ENCODE results near the gene RECQL5.
A peak's percentile ranks its signal among the peaks of the same experiment; 100 is the strongest.

The RECQL5 gene

DNA sequence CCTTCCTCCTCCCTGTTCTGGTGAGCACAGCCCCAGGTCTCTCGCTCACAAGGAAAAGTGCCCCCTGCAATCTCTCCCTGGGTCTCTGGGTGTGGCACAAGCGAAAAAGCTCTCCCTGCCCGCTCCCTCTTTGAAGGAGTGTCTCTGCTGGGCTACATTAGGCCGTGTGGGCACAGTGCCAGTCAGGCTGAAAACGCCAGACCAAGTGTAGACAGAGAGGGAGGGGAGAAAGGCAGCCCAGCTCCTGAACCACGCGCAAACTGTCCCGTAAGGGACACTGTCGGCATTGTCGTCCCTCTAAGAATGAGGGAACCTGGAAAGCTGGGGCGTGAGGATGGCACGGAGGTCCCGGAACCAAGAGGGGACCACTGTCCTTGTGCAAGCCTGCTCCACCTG is 29.8 kb downstream of the RECQL5 start:
- in situ Hi-C loops (cut with MboI; ENCODE audit: low sequenced_read_pairs, unreplicated experiment) = no loop called here
- TF ChIP-seq, protein P1, sequence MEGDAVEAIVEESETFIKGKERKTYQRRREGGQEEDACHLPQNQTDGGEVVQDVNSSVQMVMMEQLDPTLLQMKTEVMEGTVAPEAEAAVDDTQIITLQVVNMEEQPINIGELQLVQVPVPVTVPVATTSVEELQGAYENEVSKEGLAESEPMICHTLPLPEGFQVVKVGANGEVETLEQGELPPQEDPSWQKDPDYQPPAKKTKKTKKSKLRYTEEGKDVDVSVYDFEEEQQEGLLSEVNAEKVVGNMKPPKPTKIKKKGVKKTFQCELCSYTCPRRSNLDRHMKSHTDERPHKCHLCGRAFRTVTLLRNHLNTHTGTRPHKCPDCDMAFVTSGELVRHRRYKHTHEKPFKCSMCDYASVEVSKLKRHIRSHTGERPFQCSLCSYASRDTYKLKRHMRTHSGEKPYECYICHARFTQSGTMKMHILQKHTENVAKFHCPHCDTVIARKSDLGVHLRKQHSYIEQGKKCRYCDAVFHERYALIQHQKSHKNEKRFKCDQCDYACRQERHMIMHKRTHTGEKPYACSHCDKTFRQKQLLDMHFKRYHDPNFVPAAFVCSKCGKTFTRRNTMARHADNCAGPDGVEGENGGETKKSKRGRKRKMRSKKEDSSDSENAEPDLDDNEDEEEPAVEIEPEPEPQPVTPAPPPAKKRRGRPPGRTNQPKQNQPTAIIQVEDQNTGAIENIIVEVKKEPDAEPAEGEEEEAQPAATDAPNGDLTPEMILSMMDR (IDR thresholded peaks at IDR 0.05; ENCODE audit: borderline replicate concordance, control extremely low read depth, extremely low read depth, insufficient read depth, missing control alignments) = no peak
- no peak for DNase-seq (ENCODE audit: low spot score)

DNA sequence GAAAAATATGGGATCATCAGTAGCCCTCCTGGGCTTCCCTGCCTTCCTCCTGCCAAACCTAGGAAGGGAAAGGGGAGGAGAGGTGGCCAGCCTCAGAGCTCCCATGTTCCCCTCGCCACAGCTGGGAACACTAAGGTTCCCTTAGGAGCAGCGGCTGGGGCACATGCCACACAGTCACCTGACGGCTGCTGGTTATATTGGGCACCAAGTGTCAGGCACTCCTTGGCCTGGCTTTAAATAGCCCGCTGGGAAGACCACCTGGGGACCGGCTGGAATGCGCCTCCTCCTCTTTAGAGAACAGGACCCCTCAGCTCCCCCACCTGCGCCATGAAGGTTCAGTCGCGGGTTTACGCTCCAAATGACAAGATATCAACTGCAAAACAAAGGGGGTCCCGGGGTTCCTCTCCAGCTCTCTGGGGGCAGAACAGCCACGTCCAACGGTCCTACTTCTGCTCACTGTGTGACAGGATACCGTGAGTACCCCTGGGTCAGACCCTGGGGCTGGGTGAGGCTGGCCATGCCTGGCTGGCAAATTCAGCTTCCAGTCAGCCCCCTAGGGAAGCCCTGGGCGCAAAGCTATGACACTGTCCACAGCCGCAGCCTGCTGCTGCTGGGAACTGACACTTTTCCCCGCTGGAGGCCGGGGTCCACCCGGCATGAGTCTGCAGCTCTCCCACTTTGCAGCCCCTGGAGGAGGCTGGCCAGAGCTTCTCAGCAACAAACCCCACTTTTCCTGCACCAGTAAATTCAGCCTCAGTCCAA is 30.4 kb downstream of the RECQL5 start:
- TF ChIP-seq, protein P1 (IDR thresholded peaks at IDR 0.05; ENCODE audit: borderline replicate concordance, control extremely low read depth, extremely low read depth, insufficient read depth, missing control alignments) = no peak
- in situ Hi-C loops (cut with MboI; ENCODE audit: low sequenced_read_pairs, unreplicated experiment) = no loop called here
- no peak for DNase-seq (ENCODE audit: low spot score)

DNA sequence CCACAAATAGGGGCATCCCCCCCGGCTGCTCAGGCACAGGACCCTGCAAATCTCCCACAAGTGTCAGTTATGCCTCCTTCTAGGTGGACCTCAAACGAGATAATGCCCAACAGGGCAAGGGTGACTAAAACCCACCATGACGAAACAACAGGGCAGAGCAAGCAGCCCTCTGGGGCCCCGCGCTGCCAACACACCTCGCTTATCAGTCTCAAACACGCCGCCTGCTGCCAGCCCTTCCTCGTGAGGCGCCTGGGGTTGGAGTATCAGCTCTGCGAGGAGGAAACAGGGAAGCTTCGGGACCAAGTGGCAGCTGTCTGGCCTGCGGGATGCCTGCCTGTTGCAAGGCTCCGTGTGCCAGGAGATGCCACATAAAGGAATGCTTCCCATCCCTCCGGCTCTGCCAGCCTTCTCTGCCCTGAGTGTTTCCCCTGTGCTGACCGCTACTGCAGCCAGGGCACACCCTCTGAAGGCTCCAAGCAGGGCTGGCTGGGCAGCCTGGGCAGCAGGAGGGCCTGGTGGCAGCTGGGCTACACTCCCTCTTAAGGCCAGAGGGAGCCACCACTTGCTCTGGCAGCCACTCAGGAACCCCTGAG is 31.2 kb downstream of the RECQL5 start:
- TF ChIP-seq, protein P1 (IDR thresholded peaks at IDR 0.05; ENCODE audit: borderline replicate concordance, control extremely low read depth, extremely low read depth, insufficient read depth, missing control alignments) = no peak
- in situ Hi-C loops (cut with MboI; ENCODE audit: low sequenced_read_pairs, unreplicated experiment) = no loop called here
- DNase-seq (ENCODE audit: low spot score) = no peak

DNA sequence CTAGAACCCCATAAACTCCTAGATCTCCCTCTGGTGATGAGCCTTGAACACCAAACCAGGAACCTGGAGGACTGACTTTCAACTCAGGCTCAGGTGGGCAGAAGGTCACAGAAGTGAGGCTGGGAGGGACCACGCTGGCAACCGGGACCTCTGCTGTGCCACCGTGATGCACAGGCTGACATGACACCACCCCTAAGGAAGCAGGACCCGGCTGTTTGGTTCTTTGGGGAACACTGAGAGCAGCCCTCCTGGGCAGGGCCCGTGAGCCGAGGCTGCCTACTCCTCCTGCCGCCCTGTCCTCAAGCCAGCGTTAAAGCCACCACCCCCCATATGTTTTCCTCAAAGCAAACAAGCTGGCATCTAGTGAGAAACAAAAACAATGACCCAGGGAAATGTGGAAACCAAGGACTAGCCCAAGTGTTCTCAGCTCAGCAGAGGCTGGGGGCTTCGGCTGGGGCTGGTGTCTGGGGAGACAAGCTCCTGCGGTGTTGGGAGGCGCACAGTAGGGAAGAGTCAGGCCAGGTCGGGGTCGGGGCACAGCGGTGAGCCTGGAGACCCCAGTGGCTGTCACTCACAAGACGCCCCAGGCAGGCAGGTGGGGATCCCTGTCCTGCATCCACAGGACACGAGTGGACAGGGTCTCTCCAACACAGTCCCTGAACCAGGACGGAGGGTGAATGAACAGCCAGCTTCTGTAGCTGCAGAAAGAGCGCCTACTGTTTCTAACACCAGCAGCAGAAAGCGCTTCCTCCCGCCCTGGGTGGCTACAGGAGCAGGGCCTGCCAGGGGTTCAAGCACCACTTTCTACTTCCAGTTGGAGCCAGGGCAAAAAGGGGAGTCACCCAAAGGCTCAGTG is 32.0 kb downstream of the RECQL5 start:
- no peak for DNase-seq (ENCODE audit: low spot score)
- in situ Hi-C loops (cut with MboI; ENCODE audit: low sequenced_read_pairs, unreplicated experiment) = no loop called here
- TF ChIP-seq, protein P1 (IDR thresholded peaks at IDR 0.05; ENCODE audit: borderline replicate concordance, control extremely low read depth, extremely low read depth, insufficient read depth, missing control alignments) = no peak

DNA sequence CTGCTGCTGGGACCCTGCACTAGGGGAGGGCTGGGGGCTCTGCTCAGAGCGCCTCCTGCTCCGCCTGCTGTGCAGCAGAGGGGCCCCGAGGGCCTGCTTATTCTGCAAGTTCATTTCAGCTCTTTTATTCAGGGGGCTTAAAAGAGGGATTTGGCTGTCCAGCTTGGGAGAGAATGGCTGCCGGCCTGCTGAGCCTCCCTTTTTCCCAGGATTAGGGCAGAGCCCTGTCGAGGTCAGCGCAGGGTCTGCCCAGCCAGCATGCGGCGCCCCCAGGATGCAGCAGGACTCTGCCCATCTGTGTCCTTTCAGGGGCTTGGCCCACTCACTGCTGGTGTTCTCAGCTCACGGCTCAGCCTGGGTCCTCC is 32.6 kb downstream of the RECQL5 start:
- TF ChIP-seq, protein P1 (IDR thresholded peaks at IDR 0.05; ENCODE audit: borderline replicate concordance, control extremely low read depth, extremely low read depth, insufficient read depth, missing control alignments) = no peak
- in situ Hi-C loops (cut with MboI; ENCODE audit: low sequenced_read_pairs, unreplicated experiment) = no loop called here
- DNase-seq (ENCODE audit: low spot score) = no peak

DNA sequence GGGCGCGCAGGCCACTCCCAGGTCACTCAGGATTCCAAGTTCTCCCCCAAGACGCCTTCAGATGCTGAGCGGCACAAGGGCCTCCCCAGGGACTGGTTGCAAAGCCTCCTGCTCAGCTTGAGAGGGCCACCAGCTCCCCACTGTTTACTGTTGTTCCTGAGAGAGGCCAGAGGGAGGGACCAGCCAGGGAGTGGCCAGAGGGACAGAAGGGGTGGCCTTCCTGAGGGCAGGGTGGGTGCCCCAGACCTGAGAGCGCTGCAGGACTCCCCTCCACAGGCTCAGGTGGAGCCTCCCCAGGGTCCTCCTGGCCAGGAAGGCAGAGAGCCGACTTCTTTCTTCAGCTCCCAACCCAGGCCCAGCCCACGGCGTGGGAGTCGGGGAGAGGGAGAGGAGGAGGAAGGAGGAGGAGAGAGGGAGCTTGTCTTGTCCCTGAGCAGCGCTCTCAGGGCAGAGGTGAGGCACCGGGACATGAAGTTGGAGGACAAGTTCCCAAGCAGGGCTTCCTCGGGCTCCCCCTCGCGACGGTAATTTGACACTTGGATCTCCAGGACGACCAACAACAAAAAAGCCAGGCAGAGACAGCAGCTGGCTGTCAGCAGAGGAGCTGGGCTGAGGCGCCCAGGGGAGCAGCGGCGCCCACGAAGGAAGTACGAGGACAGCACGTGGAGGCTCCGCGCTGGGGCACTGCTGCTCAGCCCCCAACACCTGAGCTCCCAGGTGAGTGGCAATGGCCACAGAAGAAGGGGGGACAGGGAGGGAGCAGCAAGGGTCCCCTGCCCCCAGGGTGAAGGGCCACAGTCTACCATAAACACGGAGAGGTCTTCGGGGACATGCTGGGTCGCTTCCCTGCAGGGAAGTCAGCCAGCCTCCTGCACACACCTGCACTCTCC is 33.2 kb downstream of the RECQL5 start:
- TF ChIP-seq, protein P1 (IDR thresholded peaks at IDR 0.05; ENCODE audit: borderline replicate concordance, control extremely low read depth, extremely low read depth, insufficient read depth, missing control alignments) = peak; percentile 53
- peak; percentile 89 for DNase-seq (ENCODE audit: low spot score)
- in situ Hi-C loops (cut with MboI; ENCODE audit: low sequenced_read_pairs, unreplicated experiment) = no loop called here

Data from GM13976 (cell line).